ENCODE data around the gene CR2. TPM values are rescaled to one million over a fixed set of nuclear protein-coding genes. Genes with fewer than 3 reads are reported as not detected.

CR2 gene
- total and polyA plus RNA-seq, 4 donors, result 0.05 to 0.36 (median 0.14) TPM; not detected in 1

GRCh38 chr1:207463571-207463970, 9.4 kb downstream of the CR2 start:
- Histone ChIP-seq H3K4me3 (ENCODE audit: low read depth in 1 of 3, low read length in 3 of 3) (no peak overlapping the region), H3K9me3 (ENCODE audit: control insufficient read depth in 4 of 4, low read length in 3 of 4) (no peaks in the 10 kb centered on the region), H3K27ac (ENCODE audit: low read depth in 1 of 2, low read length in 2 of 2) (no peak overlapping the region), H3K4me1 (ENCODE audit: control insufficient read depth in 4 of 4, insufficient read depth in 4 of 4, low read length in 3 of 4) (no peaks in the 10 kb centered on the region), H3K9ac (ENCODE audit: low read depth in 1 of 2, low read length in 2 of 2) (no peak overlapping the region), H3K36me3 (ENCODE audit: control insufficient read depth in 4 of 4, insufficient read depth in 3 of 4, low read depth in 1 of 4, low read length in 3 of 4) (no peaks in the 10 kb centered on the region), H3K27me3 (ENCODE audit: control insufficient read depth in 4 of 4, insufficient read depth in 4 of 4, low read length in 3 of 4) (peaks cover 0 to 3% (median under 1%) of the 10 kb centered on the region in 4 donors)
- no peak for DNase-seq (ENCODE audit: low spot score)
- no peak for TF ChIP-seq ZBTB33 (IDR thresholded peaks at IDR 0.05)
- no peak for TF ChIP-seq NR2F2 (IDR thresholded peaks at IDR 0.05)
- TF ChIP-seq TAF1 (conservative IDR thresholded peaks at IDR 0.05), result no peak
- TF ChIP-seq ATF3 (IDR thresholded peaks at IDR 0.05), result no peak
- TF ChIP-seq EGR1 (IDR thresholded peaks at IDR 0.05; ENCODE audit: low read depth in 2 of 2), result no peak
- no peak for TF ChIP-seq SP1 (IDR thresholded peaks at IDR 0.05)
- TF ChIP-seq HNF4G (IDR thresholded peaks at IDR 0.05), result no peak
- no peak for TF ChIP-seq RAD21 (IDR thresholded peaks at IDR 0.05)
- no peak for TF ChIP-seq YY1 (IDR thresholded peaks at IDR 0.05)
- TF ChIP-seq HNF4A (conservative IDR thresholded peaks at IDR 0.05), result no peak
- WGBS, result 84% methylated on average over 3 of the region's 3 CpGs

GRCh38 chr1:207470927-207471326, 16.8 kb downstream of the CR2 start:
- Histone ChIP-seq H3K27ac (ENCODE audit: low read depth in 1 of 2, low read length in 2 of 2) (no peak overlapping the region), H3K36me3 (ENCODE audit: control insufficient read depth in 4 of 4, insufficient read depth in 3 of 4, low read depth in 1 of 4, low read length in 3 of 4) (no peaks in the 10 kb centered on the region), H3K4me3 (ENCODE audit: low read depth in 1 of 3, low read length in 3 of 3) (no peak overlapping the region), H3K9me3 (ENCODE audit: control insufficient read depth in 4 of 4, low read length in 3 of 4) (no peaks in the 10 kb centered on the region), H3K4me1 (ENCODE audit: control insufficient read depth in 4 of 4, insufficient read depth in 4 of 4, low read length in 3 of 4) (no peaks in the 10 kb centered on the region), H3K9ac (ENCODE audit: low read depth in 1 of 2, low read length in 2 of 2) (no peak overlapping the region), H3K27me3 (ENCODE audit: control insufficient read depth in 4 of 4, insufficient read depth in 4 of 4, low read length in 3 of 4) (no peaks in the 10 kb centered on the region)
- WGBS, result 83% methylated on average over 2 of the region's 2 CpGs
- TF ChIP-seq FOXA1 (IDR thresholded peaks at IDR 0.05), result no peak
- TF ChIP-seq YY1 (IDR thresholded peaks at IDR 0.05), result no peak
- no peak for TF ChIP-seq REST (IDR thresholded peaks at IDR 0.05)
- TF ChIP-seq SP1 (IDR thresholded peaks at IDR 0.05), result no peak
- TF ChIP-seq JUND (IDR thresholded peaks at IDR 0.05), result no peak
- no peak for TF ChIP-seq FOXA2 (IDR thresholded peaks at IDR 0.05)
- no peak for TF ChIP-seq HNF4A (conservative IDR thresholded peaks at IDR 0.05)
- no peak for TF ChIP-seq HNF4G (IDR thresholded peaks at IDR 0.05)
- no peak for TF ChIP-seq TAF1 (conservative IDR thresholded peaks at IDR 0.05)
- no peak for DNase-seq (ENCODE audit: low spot score)

GRCh38 chr1:207474210-207474609, 20.1 kb downstream of the CR2 start:
- no peaks in the 10 kb centered on the region for H3K9me3 ChIP-seq (ENCODE audit: control insufficient read depth in 4 of 4, low read length in 3 of 4)
- DNase-seq (ENCODE audit: low spot score), result no peak
- no peaks in the 10 kb centered on the region for H3K36me3 ChIP-seq (ENCODE audit: control insufficient read depth in 4 of 4, insufficient read depth in 3 of 4, low read depth in 1 of 4, low read length in 3 of 4)
- H3K27me3 ChIP-seq (ENCODE audit: control insufficient read depth in 4 of 4, insufficient read depth in 4 of 4, low read length in 3 of 4), result no peaks in the 10 kb centered on the region
- no peaks in the 10 kb centered on the region for H3K4me1 ChIP-seq (ENCODE audit: control insufficient read depth in 4 of 4, insufficient read depth in 4 of 4, low read length in 3 of 4)
- no peak overlapping the region for H3K4me3 ChIP-seq (ENCODE audit: low read depth in 1 of 3, low read length in 3 of 3)
- no peak overlapping the region for H3K9ac ChIP-seq (ENCODE audit: low read depth in 1 of 2, low read length in 2 of 2)
- H3K27ac ChIP-seq (ENCODE audit: low read depth in 1 of 2, low read length in 2 of 2), result no peak overlapping the region
- WGBS, result 89% methylated on average over 1 of the region's 1 CpG
- no peak for TF ChIP-seq ATF3 (IDR thresholded peaks at IDR 0.05)
- no peak for TF ChIP-seq MAX (IDR thresholded peaks at IDR 0.05)
- no peak for TF ChIP-seq RXRA (IDR thresholded peaks at IDR 0.05)
- TF ChIP-seq NR2F2 (IDR thresholded peaks at IDR 0.05), result no peak
- no peak for TF ChIP-seq HNF4G (IDR thresholded peaks at IDR 0.05)
- TF ChIP-seq GABPA (IDR thresholded peaks at IDR 0.05 in 1 of 2, conservative IDR thresholded peaks at IDR 0.05 in 1 of 2), result no peak
- TF ChIP-seq HNF4A (conservative IDR thresholded peaks at IDR 0.05), result no peak
- no peak for TF ChIP-seq TAF1 (conservative IDR thresholded peaks at IDR 0.05)
- no peak for TF ChIP-seq JUND (IDR thresholded peaks at IDR 0.05)
- no peak for TF ChIP-seq YY1 (IDR thresholded peaks at IDR 0.05)
- no peak for TF ChIP-seq FOXA2 (IDR thresholded peaks at IDR 0.05)
- TF ChIP-seq ZBTB33 (IDR thresholded peaks at IDR 0.05), result no peak

Measured in liver (tissue), 9 donors.